Activated T-helper 17 cell treated with anti-CD3 and anti-CD28 coated beads, Interleukin-2, amount 50 U/mL, for 72 hours (primary cell): ENCODE measurements around the gene LIN52. TPM values are rescaled to one million over a fixed set of nuclear protein-coding genes. Genes with fewer than 3 reads are reported as not detected.

Experiments
- ATAC-seq: fragments of 150-1000 bp; cut with Tn5 transposase; replicated peaks from 2 replicates; pipeline ENCODE4 v1.10.0; 2021; ENCODE audit warnings: mild to moderate bottlenecking, moderate library complexity
- H3K27ac Mint-ChIP-seq: one replicate; pipeline ENCODE4 v1.8.0; 2022; ENCODE audit warnings: mixed read lengths
- H3K27me3 Mint-ChIP-seq: one replicate; pipeline ENCODE4 v1.8.0; 2022; ENCODE audit warnings: mixed read lengths
- H3K36me3 Mint-ChIP-seq: one replicate; pipeline ENCODE4 v1.8.0; 2022; ENCODE audit warnings: low read depth, mild to moderate bottlenecking, mixed read lengths
- H3K4me1 Mint-ChIP-seq: one replicate; pipeline ENCODE4 v1.8.0; 2022; ENCODE audit warnings: mixed read lengths
- H3K4me3 Mint-ChIP-seq: one replicate; pipeline ENCODE4 v1.8.0; 2022; ENCODE audit warnings: mild to moderate bottlenecking, mixed read lengths
- H3K9me3 Mint-ChIP-seq: one replicate; pipeline ENCODE4 v1.8.0; 2022; ENCODE audit warnings: mixed read lengths
- total RNA-seq, 2 donors: library from RNA; stranded (reverse); gene quantifications; one replicate each; pipeline ENCODE4 v1.2.3, GENCODE V29; 2022

LIN52 gene
- total RNA-seq, 2 donors from 2014 or later = 15.4 to 19.7 TPM

GRCh38 chr14:74218462-74218861, 133.7 kb downstream of the LIN52 start:
- no peaks in the 10 kb centered on the region for H3K9me3 Mint-ChIP-seq
- H3K4me3 Mint-ChIP-seq = no peak overlapping the region
- no peaks in the 10 kb centered on the region for H3K4me1 Mint-ChIP-seq
- no peak overlapping the region for H3K27ac Mint-ChIP-seq
- no peak for ATAC-seq
- no peaks in the 10 kb centered on the region for H3K36me3 Mint-ChIP-seq
- peaks cover 12% of the 10 kb centered on the region for H3K27me3 Mint-ChIP-seq

GRCh38 chr14:74219277-74220205, 134.8 kb downstream of the LIN52 start:
- no peak for ATAC-seq
- H3K4me3 Mint-ChIP-seq = no peak overlapping the region
- H3K4me1 Mint-ChIP-seq = no peaks in the 10 kb centered on the region
- H3K27me3 Mint-ChIP-seq = peaks cover 12% of the 10 kb centered on the region
- H3K27ac Mint-ChIP-seq = no peak overlapping the region
- H3K9me3 Mint-ChIP-seq = no peaks in the 10 kb centered on the region
- no peaks in the 10 kb centered on the region for H3K36me3 Mint-ChIP-seq

GRCh38 chr14:74220991-74221390, 136.2 kb downstream of the LIN52 start:
- Mint-ChIP-seq H3K4me1 (no peaks in the 10 kb centered on the region), H3K36me3 (no peaks in the 10 kb centered on the region), H3K4me3 (no peak overlapping the region), H3K27me3 (peaks cover 12% of the 10 kb centered on the region), H3K27ac (no peak overlapping the region), H3K9me3 (no peaks in the 10 kb centered on the region)
- ATAC-seq = no peak

GRCh38 chr14:74221741-74222140, 137.0 kb downstream of the LIN52 start:
- H3K27me3 Mint-ChIP-seq = peaks cover 12% of the 10 kb centered on the region
- no peak overlapping the region for H3K4me3 Mint-ChIP-seq
- H3K36me3 Mint-ChIP-seq = no peaks in the 10 kb centered on the region
- no peak for ATAC-seq
- H3K27ac Mint-ChIP-seq = no peak overlapping the region
- no peaks in the 10 kb centered on the region for H3K4me1 Mint-ChIP-seq
- H3K9me3 Mint-ChIP-seq = no peaks in the 10 kb centered on the region

GRCh38 chr14:74223016-74223415, 138.3 kb downstream of the LIN52 start:
- H3K27me3 Mint-ChIP-seq = peaks cover 20% of the 10 kb centered on the region
- H3K4me3 Mint-ChIP-seq = no peak overlapping the region
- no peaks in the 10 kb centered on the region for H3K36me3 Mint-ChIP-seq
- no peaks in the 10 kb centered on the region for H3K4me1 Mint-ChIP-seq
- H3K9me3 Mint-ChIP-seq = no peaks in the 10 kb centered on the region
- no peak overlapping the region for H3K27ac Mint-ChIP-seq
- no peak for ATAC-seq

- Mint-ChIP-seq H3K4me3 (no peak overlapping the region), H3K27ac (no peak overlapping the region), H3K27me3 (peaks cover 37% of the 10 kb centered on the region), H3K4me1 (no peaks in the 10 kb centered on the region), H3K9me3 (peaks cover 3% of the 10 kb centered on the region), H3K36me3 (no peaks in the 10 kb centered on the region)
- no peak for ATAC-seq
Observed at GRCh38 chr14:74231784-74232183, 147.0 kb downstream of the LIN52 start.

GRCh38 chr14:74235017-74235416, 150.3 kb downstream of the LIN52 start:
- Mint-ChIP-seq H3K36me3 (no peaks in the 10 kb centered on the region), H3K27ac (no peak overlapping the region), H3K4me3 (no peak overlapping the region), H3K4me1 (no peaks in the 10 kb centered on the region), H3K9me3 (peaks cover 3% of the 10 kb centered on the region), H3K27me3 (peaks cover 32% of the 10 kb centered on the region)
- no peak for ATAC-seq

- Mint-ChIP-seq H3K27ac (no peak overlapping the region), H3K9me3 (peaks cover under 1% of the 10 kb centered on the region)
- no peak for ATAC-seq
Observed at GRCh38 chr14:74237441-74237840, 152.7 kb downstream of the LIN52 start.

GRCh38 chr14:74238974-74239847, 154.5 kb downstream of the LIN52 start, which contains the start of gene VSX2:
VSX2 (plus strand) TSS chr14:74239449; CDS start chr14:74239562, 113 bp downstream.
- no peak for ATAC-seq
- H3K27ac Mint-ChIP-seq = no peak within 1 kb of the TSS

More at GRCh38 chr14:74237441-74237840, 152.7 kb downstream of the LIN52 start:
- no peak overlapping the region for H3K4me3 Mint-ChIP-seq
- peaks cover 5% of the 10 kb centered on the region for H3K4me1 Mint-ChIP-seq
- H3K36me3 Mint-ChIP-seq = peaks cover 9% of the 10 kb centered on the region
- H3K27me3 Mint-ChIP-seq = peaks cover 39% of the 10 kb centered on the region

GRCh38 chr14:74239848-74240793, 155.4 kb downstream of the LIN52 start:
- Mint-ChIP-seq H3K36me3 (peaks cover 9% of the 10 kb centered on the region), H3K27me3 (peaks cover 60% of the 10 kb centered on the region), H3K4me3 (peak overlapping the region; percentile 48), H3K9me3 (no peaks in the 10 kb centered on the region), H3K27ac (no peak overlapping the region), H3K4me1 (peaks cover 6% of the 10 kb centered on the region)
- peak; percentile 12 for ATAC-seq

More at GRCh38 chr14:74238974-74239847, 154.5 kb downstream of the LIN52 start, which contains the start of gene VSX2:
- no peaks in the 10 kb centered on the region for H3K9me3 Mint-ChIP-seq
- peaks cover 9% of the 10 kb centered on the region for H3K36me3 Mint-ChIP-seq
- H3K4me1 Mint-ChIP-seq = peaks cover 6% of the 10 kb centered on the region
- peak within 1 kb of the TSS; percentile 48 for H3K4me3 Mint-ChIP-seq
- H3K27me3 Mint-ChIP-seq = peaks cover 53% of the 10 kb centered on the region

GRCh38 chr14:74240794-74241651, 156.3 kb downstream of the LIN52 start:
- peaks cover 9% of the 10 kb centered on the region for H3K36me3 Mint-ChIP-seq
- H3K4me3 Mint-ChIP-seq = peak overlapping the region; percentile 48
- peaks cover 69% of the 10 kb centered on the region for H3K27me3 Mint-ChIP-seq
- H3K9me3 Mint-ChIP-seq = no peaks in the 10 kb centered on the region
- peaks cover 6% of the 10 kb centered on the region for H3K4me1 Mint-ChIP-seq
- no peak overlapping the region for H3K27ac Mint-ChIP-seq
- peak; percentile 28 for ATAC-seq

- H3K4me3 Mint-ChIP-seq = peak overlapping the region; percentile 48
- peaks cover 6% of the 10 kb centered on the region for H3K4me1 Mint-ChIP-seq
- H3K27ac Mint-ChIP-seq = no peak overlapping the region
- peaks cover 71% of the 10 kb centered on the region for H3K27me3 Mint-ChIP-seq
- H3K9me3 Mint-ChIP-seq = no peaks in the 10 kb centered on the region
- ATAC-seq = no peak
- peaks cover 9% of the 10 kb centered on the region for H3K36me3 Mint-ChIP-seq
Observed at GRCh38 chr14:74241652-74242017, 156.9 kb downstream of the LIN52 start.
